Coronary artery (tissue), 2 donors: ENCODE measurements around the gene AK8.

ENCODE experiments used
- DNase-seq: peaks from one replicate; pipeline ENCODE4 v3.0.0-alpha.2; 2017; ENCODE audit warnings: low spot score
- H3K27ac ChIP-seq, 2 donors: fragments of 200-600 bp; sonication (generic); one replicate each; pipeline ENCODE4 v1.5.1; 2016 to 2019
- H3K4me3 ChIP-seq: fragments of 200-600 bp; sonication (generic); 2 replicates; pipeline ENCODE4 v1.5.1; 2016; ENCODE audit warnings: mild to moderate bottlenecking, moderate library complexity
- CTCF ChIP-seq: fragments of 200-600 bp; sonication (generic); IDR thresholded peaks from one replicate; pipeline ENCODE4 v1.5.1; 2019; ENCODE audit warnings: antibody characterized with exemption

The AK8 gene

DNA sequence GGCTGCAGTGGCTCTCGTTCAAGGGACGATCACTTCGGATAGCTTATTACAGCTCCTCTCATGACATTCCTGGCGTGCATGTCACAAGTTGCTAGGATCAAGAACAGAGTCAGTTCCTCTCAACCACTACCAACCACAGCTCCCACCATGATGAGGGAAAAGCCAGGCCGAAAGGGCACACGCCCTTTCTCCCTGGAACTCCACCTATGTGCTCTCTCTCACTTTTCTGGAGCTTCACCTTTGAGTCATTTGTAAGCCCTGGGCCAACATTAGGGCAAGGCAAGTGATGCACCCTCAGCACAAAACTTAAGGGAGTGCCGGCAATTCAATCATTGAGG, 2.2 kb upstream of the AK8 start:
- H3K4me3 ChIP-seq = no peak overlapping the region
- no peak for DNase-seq
- no peak for TF ChIP-seq CTCF
- H3K27ac ChIP-seq = no peak overlapping the region

GRCh38 chr9:132879457-132880323, 1.6 kb upstream of the AK8 start:
- Histone ChIP-seq H3K27ac (peak overlapping the region; percentile 70 to 87), H3K4me3 (peak overlapping the region; percentile 92)
- no peak for TF ChIP-seq CTCF
- DNase-seq = no peak

DNA sequence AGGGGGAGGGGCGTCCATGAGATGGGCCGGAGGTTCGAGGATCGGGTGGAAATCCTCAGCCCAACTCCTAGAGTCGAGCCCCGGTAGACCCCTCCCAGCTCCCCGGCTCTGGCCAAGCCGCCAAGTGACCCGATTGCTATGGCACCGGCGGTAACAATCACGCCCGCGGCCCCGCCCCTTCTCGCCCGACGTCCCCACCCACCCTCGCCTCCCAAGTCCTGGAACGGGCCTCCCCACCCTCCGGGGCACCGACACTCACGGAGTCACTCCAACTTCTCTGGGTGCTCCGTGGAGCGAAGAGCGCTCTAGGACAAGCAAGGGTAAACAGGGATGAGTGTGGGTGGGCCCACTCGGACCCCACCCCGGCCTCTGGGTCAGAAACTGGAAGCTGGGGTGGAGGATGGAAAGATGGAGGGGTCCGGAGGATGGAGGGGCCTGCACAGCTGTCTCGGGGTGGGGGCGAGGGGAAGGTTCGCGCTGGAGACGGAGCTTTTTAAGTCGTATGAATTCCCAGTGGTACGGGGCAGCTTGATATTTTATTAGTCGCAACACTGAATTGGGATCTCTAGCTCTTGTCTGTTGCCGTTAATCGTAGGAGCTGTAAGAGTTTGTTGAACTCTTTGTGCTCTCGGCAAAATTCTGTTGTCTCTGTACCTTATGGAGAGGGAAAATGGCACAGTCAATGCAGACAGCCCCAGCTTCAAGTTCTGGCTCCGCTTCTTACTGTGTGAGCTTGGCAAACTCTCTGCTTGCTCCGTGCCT, 792 bp upstream of the AK8 start, which contains the start of gene SPACA9:
TSS of gene SPACA9 (plus strand) at position 204 of the 762 bp plus-strand sequence. CDS start 5,050 bp downstream, outside the sequence.
- no peak for TF ChIP-seq CTCF
- DNase-seq = peak; percentile 92
- H3K27ac ChIP-seq = peak within 1 kb of the TSS; percentile 70 to 87
- peak within 1 kb of the TSS; percentile 92 for H3K4me3 ChIP-seq

DNA sequence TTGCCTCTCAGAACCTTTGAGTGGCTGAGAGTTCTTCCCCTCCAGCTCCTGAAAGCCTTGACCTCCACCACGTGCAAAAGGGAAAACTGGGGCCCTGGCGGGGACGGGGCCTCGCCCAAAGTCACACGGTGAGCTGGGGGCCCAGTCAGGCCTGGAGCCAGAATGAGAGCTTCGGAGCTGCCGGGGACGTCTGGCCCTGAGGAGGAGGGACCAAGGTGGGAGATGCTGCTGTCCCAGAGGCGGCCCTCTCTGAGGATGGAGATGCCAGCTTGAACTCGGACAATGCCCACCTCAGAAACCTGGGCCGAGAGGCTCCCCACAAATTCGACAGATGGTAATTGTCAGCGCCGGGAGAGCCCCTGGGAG, 643 bp downstream of the AK8 start:
- TF ChIP-seq CTCF = no peak
- peak overlapping the region; percentile 92 for H3K4me3 ChIP-seq
- peak overlapping the region; percentile 70 to 87 for H3K27ac ChIP-seq
- DNase-seq = no peak

DNA sequence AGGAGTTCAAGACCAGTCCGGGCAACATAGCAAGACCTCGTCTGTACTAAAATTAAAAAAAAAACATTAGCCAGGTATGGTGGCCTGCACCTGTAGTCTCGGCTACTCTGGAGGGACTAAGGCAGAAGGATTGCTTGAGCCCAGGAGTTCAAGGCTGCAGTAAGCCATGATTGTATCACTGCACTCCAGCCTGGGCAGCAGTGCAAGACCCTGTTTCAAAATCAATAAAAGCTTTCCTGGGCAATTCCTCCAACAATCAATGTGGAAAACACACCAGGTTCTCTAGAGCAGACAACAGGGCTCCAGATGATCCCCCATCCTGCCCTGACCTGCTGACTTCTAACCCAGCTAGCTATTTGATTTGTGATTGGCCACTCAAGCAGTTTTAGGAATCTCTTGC, 1.2 kb downstream of the AK8 start:
- no peak for DNase-seq
- no peak overlapping the region for H3K4me3 ChIP-seq
- TF ChIP-seq CTCF = no peak
- H3K27ac ChIP-seq = no peak overlapping the region

DNA sequence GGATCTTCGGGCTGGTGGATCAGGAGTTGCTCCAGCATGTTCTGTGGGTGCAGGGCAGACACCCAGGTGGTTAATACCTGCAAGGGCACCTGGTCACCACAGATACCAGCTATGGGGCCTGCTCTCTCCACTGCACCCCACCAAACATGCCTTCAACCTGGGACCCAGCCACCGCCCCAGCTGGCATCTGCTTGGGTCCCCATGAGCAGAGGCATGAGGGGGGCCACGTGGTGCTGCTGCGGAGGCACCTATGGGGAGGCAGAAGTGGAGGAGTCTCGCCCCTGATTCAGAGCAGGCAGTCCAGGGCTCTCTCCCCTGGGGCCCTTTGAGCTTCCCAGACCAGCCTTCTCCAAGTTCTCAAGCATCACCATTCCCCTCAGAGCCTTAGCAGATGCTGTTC, 2.9 kb downstream of the AK8 start:
- Histone ChIP-seq H3K27ac (no peak overlapping the region), H3K4me3 (no peak overlapping the region)
- DNase-seq = no peak
- TF ChIP-seq CTCF = no peak
